Stimulated activated CD8-positive, alpha-beta memory T cell treated with anti-CD3 and anti-CD28 coated beads, Interleukin-4, amount 100 ng/mL, for 24 hours (primary cell): ENCODE data around the gene CFAP251.
"Not testable (repeated sequence)": the region's sequence is repeated elsewhere in the genome, so short reads cannot be mapped to it uniquely, and the experiment has no call there.

Source experiments
- DNase-seq: peaks from one replicate; pipeline ENCODE4 v3.0.0-alpha.2; 2020; ENCODE audit warnings: low read depth

Gene CFAP251

DNA sequence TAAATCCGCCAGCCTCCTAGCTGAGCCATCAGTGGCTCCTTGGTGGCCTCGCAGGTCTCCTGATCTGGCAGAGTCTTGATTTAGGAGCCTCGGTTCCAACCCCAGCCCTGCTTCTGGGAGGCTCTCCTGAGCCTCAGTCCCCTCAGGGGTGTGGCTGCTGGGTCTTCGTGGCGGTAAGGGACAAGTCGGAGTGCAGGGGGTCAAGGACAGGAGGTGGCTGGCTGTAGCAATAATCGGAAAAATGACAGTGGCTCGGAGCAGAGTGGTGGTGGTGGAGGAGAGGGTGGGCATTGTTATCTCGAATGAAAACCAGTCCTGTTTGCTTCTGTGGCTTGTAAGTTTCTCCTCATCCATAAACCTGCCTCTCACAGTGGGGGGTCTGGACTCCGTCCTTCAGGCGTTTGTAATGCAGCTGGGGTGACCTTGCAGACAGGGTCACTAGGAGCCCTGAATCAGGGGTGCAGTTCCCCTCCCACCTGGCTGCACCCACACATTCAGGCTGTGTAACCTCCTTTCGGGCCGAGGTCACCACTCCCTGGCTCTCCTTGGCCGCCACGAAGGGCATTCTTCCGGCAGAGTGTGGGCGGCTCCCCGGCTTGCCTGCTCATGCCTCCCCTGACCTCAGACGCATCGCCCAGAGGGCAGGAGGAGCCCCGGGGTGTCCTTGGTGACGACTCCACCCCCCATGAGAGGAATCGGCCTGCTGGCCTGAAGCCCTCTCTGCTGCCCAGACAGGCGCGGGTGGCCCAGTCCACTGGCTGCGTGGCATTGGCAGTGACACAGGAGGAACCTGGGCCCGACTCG is 111.4 kb downstream of the CFAP251 start:
- no peak for DNase-seq

DNA sequence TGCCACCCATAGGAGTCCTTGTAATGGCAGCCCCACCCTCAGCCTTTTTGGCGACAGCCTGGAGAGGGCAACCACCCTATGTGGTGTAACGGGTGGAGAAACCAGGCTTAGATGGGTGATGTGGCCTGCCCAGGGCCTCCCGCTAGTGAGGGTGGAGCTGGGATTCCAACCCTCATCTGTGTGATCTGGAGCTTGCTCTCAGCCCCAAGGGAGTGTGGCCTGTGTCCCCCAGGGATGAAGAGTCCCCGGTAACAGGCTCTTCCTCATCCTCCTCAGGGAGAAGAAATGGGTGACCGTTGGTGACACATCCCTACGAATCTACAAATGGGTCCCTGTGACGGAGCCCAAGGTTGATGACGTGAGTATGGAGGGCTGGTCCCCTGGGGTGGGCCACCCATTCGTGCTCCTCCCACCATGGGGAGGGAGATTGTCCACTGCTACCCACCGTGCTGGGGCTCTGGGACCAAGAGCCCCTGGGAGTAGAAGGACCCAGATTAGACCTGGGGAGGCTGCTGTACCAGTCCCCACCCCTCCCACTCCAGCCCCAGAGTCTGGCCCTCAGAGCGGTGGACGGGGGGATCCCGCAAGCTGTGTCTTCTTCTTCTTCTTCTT is 112.1 kb downstream of the CFAP251 start:
- no peak for DNase-seq

GRCh38 chr12:122031342-122032216 is 113.2 kb downstream of the CFAP251 start:
- DNase-seq = peak; percentile 49

DNA sequence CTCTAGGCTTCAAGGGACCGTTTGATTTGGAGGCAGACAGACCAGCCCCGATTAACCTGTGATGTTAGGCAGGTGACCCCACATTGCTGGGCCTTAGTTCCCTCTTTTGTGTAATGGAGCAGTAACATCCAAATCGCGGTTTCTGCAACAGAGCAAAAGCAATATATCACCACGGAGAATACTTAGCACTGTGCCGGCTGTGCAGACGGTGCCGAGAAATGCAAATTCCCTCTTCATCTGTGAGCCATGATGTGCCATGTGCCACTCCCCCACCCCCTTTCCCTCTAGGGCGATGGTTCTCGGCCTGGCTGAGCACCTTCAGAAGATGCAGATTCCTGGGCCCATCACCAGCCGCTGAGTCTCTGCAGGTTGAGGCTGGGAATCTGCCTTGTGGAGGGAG is 114.2 kb downstream of the CFAP251 start:
- DNase-seq = no peak

GRCh38 chr12:122035292-122035691 is 116.9 kb downstream of the CFAP251 start:
- no peak for DNase-seq

- DNase-seq = no peak
Measured at GRCh38 chr12:122036153-122036552, 117.8 kb downstream of the CFAP251 start.

DNA sequence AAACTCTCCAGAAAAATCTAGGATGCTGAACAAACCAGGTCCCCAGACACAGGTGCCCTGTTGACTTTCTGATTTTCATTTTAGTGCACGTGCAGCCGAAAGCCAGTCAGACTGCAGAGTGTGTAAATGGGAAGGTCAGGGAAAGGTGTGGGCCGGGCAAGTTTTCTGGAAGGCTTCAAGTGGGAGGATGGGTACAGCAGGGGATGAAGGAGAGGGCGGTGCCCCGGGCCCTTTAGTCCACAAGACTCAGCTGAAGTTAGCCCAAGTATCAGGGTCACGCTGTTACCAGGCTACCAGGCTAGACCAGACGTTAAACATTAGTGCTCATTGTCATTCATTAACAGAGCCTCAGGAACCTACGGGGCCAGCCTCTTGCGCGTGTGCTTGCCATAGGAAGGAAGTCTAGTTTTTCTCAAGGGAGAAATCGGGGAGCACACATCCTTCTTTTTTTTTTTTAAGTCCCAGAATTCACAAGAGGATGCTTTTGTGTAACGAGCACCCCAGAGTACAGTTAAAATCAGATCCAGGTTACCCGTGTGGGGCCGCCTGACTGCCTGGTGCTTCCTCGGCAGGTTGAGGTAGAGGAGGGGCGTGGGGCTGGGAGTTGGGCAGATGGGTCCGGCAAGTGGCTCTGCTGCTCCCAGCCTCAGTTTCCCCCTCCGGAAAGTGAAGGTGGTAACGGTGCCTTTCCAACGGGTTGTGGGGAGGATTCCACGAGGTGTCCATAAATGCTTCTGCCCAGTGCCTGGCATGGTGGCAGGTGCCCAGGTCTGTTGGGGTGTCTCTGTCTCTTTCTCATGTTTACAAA is 122.4 kb downstream of the CFAP251 start:
- no peak for DNase-seq

DNA sequence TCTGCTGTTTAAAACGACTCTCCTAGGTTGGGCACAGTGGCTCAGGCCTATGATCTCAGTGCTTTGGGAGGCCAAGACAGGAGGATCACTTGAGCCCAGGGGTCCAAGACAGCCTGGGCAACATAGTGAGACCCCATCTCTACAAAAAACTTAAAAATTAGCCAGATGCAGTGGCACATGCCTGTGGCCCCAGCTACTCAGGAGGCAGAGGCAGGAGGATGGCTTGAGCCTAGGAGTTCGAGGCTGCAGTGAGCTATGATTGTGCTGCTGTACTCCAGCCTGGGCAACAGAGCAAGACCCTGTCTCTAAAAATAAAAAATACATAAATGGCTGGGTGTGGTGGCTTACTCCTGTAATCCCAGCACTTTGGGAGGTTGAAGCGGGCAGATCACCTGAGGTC is 123.1 kb downstream of the CFAP251 start:
- DNase-seq = not testable (repeated sequence)

DNA sequence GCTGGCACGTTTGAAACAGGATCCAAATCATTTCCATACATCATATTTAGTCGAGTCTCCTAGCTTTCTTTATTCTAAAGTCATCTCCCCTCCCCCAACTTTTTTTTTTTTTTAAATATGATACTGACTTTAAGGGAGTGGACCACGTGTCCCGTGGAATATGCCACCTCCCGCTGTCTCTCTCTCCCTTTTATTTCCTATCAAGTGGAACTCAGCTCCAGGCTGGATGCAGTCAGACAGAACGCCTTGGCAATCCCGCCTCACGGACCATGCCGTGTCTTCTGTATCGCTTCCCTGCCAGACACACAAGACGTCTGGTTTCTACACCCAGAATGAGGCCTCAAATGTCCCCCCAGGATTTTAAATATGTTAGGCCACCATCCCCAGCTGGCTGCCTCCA is 124.5 kb downstream of the CFAP251 start:
- no peak for DNase-seq

DNA sequence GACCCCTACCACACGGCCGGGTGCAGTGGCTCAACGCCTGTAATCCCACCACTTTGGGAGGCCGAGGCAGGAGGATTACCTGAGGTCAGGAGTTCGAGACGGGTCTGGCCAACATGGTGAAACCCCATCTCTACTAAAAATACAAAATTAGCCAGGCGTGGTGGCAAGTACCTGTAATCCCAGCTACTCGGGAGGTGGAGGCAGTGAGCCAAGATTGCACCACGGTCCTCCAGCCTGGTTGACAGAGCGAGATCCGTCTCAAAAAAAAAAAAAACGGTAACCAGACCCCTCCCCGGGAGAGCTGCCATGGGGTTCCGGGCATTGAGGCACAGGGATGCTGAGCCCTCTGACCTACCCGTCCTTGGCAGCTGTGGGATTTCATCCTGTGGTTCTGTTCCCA is 125.1 kb downstream of the CFAP251 start:
- no peak for DNase-seq

DNA sequence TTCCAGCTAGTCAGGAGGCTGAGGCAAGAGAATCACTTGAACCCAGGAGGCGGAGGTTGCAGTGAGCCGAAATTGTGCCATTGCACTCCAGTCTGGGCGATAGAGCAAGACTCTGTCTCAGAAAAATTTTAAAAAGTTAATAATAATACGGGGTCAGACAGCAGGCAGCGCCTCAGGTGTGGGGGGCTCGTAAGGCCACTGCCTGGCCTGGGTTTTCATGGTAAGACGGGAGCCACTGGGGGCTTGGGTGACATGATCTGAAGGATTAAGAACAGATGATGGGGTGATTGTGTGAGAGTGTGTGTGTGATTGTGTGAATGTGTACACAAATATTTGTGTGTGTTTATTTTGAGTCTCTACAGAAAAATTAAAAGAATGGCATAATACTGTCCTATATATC is 126.9 kb downstream of the CFAP251 start:
- DNase-seq = no peak

DNA sequence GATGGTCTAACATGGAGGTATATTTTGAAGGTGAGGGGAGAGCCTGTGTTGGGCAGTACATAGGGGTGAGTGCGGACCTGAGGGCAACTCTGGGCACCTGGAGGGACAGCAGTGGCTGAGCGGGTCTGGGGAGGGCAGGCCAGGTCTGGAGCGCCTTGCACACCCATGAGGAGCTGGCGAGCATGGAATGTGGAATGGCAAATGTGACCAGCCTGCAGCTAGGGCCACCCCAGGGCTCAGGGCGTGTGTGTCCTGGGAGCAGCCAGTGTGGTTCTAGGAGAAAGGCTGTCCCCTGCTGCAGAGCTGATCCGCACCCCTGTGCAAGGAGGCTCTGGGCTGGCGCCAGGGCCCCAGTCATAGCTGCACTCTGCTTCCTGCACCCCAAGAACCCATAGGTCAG is 127.8 kb downstream of the CFAP251 start:
- no peak for DNase-seq

DNA sequence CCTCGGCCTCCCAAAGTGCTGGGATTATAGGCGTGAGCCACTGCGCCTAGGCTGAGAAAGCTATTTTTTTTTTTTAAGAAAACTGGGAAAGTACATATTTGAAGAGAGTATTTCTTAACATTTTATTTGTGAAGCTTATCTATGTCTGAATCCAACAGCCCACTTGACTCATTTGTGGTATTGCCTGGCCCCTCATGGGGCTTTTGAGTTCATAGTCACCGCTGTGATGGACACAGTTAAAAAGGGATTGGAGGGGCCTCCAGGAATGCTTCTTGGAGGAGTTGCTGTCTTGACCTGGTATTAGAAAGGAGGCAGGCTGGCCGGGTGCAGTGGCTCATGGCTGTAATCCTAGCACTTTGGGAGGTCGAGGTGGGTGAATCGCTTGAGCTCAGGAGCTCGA is 129.8 kb downstream of the CFAP251 start:
- no peak for DNase-seq

DNA sequence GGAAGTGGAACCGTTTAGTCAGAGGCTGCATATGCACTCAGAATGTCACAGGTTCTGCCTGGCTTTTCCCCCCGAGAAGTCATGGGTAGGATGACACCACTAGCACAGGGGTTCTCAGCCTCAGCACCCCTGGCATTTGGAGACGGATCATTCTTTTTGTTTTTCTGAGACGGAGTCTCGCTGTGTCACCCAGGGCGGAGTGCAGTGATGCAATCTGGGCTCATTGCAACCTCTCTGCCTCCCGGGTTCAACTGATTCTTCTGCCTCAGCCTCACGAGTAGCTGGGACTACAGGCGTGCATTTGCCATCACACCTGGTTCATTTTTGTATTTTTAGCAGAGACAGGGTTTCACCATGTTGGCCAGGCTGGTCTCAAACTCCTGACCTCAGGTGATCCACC is 131.4 kb downstream of the CFAP251 start:
- DNase-seq = no peak

GRCh38 chr12:122050706-122051105 is 132.3 kb downstream of the CFAP251 start:
- DNase-seq = no peak

GRCh38 chr12:122051231-122051876 is 133.0 kb downstream of the CFAP251 start:
- no peak for DNase-seq

- no peak for DNase-seq
Measured at GRCh38 chr12:122052285-122052684, 133.9 kb downstream of the CFAP251 start.
